GM21825 (cell line): ENCODE results near the gene PSPC1.

Experiments
- ATAC-seq: cut with Tn5 transposase; IDR thresholded peaks from one replicate; pipeline ENCODE4 v1.9.1; 2021; ENCODE audit warnings: mild to moderate bottlenecking, moderate library complexity; ENCODE audit not compliant: unreplicated experiment

Gene PSPC1

DNA sequence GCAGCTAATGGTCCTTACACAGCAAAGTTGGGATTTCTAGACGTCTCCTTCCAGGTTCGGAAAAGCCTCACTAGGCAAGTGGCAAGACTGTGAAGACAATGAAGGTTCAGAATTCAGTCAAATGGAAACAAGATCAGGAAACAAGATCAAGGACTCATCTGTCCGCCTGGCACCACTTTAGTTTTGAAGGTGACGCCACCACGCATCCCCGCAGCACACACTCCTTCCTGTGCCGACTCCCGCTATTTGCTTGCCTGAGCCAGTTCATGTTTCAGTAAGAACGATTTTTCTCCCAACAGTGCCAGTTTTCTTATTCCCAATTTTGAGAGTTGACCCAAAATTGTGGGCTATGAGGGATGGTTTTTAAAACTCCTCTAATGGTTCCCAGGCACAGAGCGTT lies 107.8 kb downstream of the PSPC1 start:
- ATAC-seq: no peak

DNA sequence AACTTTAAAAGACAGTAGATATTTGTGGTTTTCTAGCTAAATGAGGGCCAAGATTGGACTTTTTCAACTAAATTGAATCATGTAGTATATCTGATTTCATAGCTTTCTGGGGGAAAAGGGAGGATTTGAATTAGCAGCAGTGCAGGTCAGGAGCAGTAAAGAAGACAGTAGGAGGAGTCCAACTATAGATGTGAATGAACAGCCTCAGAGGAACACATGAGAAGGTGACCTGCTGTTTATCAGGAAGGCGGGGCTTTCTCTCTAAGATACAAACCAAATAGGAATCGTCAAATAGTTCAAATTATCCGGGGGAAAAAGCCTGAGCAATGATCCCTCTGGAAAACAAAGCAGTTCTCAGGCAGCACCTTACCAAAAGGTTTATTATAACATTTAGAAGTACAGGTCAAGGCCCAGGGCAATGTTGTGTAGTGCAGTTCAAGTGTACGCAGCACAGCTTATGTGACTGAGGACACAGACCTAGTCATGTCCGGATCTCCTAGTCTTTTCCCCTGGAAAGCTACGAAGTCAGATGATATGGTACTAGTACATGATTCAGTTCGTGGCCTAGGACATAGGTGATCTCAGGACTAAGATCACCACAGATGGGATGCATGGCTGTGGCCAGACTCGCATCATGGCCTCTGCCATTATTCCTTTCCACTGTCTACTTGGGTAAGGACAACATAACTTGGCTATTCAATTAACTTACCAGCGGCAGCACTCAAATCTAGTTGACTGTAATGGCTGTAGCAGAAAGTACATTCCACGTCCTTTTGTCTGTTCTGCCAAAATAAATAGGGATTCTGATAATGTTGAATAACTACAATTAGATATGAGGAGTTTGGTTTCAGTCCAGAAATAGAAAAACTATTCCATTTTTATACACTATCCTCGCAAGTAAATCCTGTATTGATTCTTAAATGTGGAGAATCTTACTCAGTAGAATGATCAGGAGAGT lies 109.0 kb downstream of the PSPC1 start:
- no peak for ATAC-seq

DNA sequence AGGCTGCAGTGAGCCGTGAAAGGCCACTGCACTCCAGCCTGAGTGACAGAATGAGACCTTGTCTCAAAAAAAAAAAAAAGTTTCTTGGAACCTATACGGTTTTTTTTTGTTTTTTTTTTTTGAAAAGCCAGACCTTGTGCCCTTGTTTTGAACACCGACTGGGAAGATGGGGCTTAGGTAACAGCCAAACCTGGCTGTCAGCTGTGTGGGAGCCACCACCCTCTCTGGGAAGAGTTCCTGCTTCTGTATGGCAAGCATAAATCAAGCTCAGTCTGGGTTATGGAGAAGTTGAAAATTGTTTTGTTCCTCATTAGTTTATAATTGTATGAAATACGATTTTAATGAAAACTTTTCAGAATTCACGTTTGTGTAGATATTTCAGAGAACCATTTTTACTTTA lies 109.8 kb downstream of the PSPC1 start:
- no peak for ATAC-seq

DNA sequence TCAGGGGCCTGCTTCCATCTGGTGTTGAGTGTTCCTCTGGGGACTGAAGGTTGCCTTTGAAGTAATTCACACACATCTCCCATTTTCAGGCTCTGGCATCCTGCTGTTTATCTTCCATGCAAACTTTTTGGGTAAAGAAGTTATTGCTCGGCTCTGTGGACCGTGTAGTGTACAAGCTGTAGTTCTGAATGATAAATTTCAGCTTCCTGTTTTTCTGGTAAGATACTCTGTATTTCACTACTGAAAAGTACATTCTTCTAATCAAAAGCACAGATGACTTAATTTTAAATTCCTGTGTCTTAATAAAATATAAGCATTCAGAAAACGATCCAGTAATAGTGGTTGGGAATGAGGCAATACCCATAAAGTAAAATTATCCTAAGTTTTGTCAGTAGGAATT lies 112.6 kb downstream of the PSPC1 start:
- ATAC-seq: no peak

DNA sequence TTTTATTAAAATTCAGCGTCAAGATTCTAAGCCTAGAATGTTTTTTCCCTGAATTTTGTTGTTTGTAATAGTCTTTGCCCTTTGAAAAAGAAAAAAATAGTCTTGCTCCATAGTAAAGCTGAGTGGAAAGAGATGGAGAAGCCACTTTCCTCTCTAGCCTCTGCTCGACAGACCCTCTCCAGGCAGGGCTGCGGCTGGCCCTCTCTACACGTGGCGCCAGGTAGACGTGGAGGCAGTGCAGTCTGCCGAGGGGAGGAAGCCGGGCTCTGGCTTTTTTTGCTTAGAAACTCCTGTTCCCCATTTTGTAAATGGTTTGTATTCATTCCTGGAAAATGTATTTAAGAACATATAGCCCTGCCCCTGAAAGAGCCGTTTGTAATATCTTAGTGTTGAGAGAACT lies 114.0 kb downstream of the PSPC1 start:
- ATAC-seq: no peak

DNA sequence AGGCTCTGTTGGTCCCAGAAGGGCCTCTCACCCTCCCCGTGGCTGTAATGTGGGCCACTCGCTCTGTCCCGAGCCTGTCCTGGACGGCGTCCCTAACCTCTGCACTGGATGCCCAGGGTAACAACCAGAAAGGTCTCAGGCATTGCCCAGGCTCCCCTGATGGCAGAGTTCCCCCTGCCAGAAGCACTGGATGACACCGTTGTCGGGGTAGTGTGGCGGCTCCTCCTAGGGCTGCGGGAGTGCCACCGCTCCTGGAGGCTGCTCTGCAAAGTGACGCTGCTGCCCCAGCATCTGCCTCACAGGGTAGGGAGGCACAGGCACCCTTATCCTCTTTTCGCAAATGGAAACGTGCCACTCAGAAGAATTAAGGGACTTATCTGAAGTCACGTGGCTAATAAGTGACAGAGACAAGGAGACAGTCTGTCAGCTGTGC lies 117.3 kb downstream of the PSPC1 start:
- ATAC-seq: no peak

DNA sequence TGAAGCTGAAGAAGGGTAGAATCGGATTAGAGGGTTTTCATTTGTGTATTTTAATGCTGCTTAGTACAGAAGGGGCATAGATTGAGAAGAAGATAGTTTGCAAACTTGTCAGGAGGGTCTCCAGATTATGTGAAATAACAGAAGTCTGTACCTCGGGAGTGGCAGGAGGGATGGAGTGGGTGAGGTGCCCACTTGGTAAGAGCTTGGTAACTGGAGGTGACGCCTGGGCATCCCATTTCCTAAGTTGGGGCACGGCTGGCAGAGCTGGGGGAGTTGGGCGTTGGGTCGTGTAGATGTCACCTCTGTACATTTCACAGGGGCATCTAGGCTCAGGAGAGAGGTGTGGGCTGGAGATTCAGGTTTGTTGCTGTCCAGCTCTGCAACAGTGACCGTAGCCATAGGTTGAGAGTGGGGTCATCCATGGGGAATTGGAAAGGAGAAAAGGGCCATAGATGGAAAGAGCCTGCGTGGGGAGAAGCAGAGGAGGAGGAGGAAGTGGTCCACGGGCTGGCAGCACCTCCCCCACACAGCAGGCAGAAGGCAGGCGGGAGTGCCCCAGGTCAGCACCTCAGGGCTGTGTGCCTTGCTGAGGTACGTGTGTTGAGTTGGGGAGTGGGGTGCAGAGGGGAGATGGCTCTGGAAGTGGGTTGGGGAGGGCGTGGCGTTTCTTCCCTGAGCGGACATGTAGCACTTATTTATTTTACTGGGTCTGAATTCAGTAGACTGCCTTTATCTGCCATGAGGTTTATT lies 118.1 kb downstream of the PSPC1 start:
- no peak for ATAC-seq

DNA sequence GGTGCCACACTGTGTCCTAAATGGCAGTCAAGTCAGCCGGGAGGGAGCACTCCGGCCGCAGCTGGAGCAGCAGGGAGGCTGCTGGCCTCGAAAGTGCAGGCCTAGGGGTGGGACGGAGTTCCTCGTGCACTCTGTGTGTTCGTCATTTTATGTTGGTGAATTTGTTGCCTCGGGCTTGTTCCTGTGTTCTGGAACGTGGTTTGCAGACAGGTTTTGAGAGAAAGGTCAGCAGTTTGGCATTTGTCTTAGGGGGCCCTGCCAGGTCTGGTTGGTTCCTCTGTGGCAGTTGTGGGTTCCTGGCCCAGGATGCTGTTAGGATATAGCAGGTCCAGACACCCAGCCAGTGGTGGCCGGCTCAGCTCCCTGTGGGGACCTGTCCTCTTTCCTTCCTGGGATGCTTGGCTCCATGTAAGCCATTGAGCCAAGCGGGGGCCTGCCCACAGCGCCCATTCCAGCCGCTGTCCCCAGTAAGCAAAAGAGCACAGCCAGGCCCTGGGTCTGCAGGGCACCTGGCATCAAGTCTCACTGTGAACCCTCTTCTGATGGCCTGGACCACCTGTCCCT lies 119.2 kb downstream of the PSPC1 start:
- no peak for ATAC-seq

DNA sequence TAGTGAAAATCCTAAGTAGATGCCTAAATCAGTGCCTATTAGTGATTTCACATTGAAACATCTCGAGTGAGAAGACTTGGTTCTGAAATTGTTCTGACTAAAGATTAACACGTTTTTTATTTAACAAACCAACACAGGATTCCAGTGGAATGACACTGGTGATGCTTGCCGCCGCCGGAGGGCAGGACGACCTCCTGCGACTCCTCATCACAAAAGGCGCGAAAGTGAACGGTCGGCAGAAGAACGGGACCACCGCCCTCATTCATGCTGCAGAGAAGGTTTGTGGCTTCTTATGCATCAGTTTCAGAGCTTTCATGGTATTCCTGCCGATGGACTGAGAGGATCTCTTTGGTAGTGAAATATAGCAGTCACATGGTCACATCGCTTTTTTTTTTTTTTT lies 121.2 kb downstream of the PSPC1 start:
- no peak for ATAC-seq

DNA sequence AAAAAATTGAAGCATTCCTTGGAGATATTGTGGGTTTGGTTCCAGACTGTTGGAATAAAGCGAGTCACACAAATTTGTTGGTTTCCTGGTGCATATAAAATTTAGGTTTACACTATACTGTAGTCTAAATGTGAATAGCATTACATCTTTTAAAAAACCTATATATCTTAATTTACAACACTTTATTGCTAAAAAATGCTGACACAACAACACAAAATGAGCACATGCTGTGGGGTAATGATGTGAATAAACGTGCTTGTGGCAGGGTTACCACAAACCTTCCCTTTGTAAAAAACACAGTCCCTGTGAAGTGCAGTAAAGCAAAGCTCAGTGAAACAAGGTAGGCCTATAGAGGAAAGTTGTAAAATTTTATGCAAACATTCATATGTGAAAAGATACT lies 121.6 kb downstream of the PSPC1 start:
- ATAC-seq: no peak

DNA sequence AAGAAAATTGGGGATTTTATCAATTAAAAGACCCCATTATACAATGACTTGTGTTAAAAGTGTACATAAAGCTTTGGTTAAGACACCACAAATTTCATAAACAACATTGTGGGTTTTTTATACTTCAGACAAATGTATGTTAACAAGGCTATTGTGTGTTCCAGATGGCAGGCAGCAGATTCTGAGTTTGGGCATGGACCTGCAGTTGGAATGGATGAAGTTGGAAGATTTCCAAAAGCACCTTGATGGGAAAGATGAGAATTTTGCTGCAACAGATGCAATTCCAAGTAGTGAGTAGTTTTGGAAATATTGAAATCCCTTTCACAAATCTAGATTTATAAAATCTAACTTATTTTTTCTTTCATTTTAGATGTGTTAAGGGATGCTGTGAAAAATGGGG lies 123.9 kb downstream of the PSPC1 start:
- ATAC-seq: no peak

DNA sequence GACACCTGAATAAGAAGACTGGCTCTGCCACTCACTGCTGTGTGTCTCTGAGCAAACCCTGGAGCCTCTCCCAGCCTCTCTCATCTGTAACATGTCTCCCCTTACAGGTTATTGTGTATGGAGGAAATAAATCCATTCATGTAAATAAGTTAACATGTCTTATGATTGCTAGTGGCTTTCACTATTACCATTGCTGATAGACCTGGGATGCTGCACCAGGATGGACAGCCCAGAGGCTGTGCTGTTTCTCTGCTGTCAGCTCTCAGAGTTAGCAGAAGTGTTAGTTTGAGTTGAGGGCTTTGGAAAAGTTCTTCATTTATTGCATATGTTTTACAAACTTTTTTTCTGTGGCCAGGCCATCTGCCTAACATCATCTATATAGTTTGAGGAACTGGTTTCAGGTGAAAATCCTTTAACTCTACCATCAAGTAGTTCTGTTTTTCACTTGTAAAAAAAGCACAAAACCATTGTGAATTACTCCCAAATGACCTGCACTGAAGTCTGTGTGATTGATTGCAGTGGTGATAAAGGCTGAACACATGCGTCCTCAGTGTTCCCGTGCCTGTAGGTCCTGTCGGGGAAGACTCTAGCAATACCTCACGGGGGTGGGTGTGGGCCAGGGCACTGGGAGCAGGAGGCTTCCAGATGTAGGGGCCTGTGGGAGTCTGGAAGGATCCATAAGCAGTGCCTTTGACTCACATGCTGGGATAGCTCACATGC lies 124.7 kb downstream of the PSPC1 start:
- ATAC-seq: no peak
